ENCODE measurements around the gene RMRP. TPM values are rescaled to one million over a fixed set of nuclear protein-coding genes. Genes with fewer than 3 reads are reported as not detected.

RMRP gene
- total RNA-seq, 1 experiment from 2014 or later, result 8,654 TPM

DNA sequence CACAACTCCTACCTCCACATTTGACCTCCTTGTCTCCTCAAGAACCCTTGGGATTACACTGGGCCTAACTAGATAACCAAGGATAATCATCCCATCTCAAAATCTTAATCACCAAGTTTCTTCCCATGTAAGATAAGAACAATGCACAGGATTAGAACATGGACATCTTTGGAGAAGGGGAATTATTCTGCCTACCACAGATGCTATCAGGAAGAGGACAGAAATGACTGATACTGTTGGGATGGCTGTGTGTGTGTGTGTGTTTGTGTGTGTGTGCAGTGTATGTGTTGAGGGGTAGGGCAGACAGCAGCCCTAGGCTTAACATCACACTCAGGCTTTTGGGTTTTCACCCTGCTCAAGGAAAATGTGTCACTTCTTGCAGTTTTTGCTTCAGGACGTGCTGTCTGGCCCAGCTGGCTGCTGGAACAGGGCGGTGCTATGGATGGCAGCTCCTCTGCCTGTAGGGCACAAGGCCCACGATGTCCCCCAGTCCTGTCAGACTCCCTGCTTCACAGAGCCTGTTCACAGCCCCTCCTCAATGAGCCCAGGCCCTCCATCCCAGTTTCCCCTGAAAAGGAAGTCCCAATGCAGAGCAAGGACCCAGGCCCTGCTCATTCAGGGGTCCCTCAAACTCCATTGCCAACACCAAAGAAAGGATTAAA lies 23.7 kb upstream of the RMRP start:
- Histone ChIP-seq H3K36me3 (peaks cover 41% of the 10 kb centered on the region), H3K9me3 (replicated peaks) (no peaks in the 10 kb centered on the region), H3K27ac (no peak overlapping the region), H3K27me3 (no peaks in the 10 kb centered on the region), H3K4me3 (no peak overlapping the region), H3K4me1 (no peaks in the 10 kb centered on the region)
- DNase-seq, result no peak

- Histone ChIP-seq H3K9me3 (replicated peaks) (no peaks in the 10 kb centered on the region), H3K27ac (no peak overlapping the region), H3K4me1 (no peaks in the 10 kb centered on the region), H3K27me3 (no peaks in the 10 kb centered on the region), H3K36me3 (peaks cover 33% of the 10 kb centered on the region), H3K4me3 (no peak overlapping the region)
- DNase-seq, result no peak
Measured at GRCh38 chr9:35680331-35681105, 22.7 kb upstream of the RMRP start.

- Histone ChIP-seq H3K27me3 (no peaks in the 10 kb centered on the region), H3K9me3 (replicated peaks) (no peaks in the 10 kb centered on the region), H3K36me3 (peaks cover 26% of the 10 kb centered on the region), H3K4me1 (no peaks in the 10 kb centered on the region), H3K27ac (no peak overlapping the region), H3K4me3 (no peak overlapping the region)
- DNase-seq, result no peak
Measured at GRCh38 chr9:35679766-35680330, 22.0 kb upstream of the RMRP start.

- Histone ChIP-seq H3K27me3 (no peaks in the 10 kb centered on the region), H3K27ac (no peak overlapping the region), H3K4me1 (no peaks in the 10 kb centered on the region), H3K36me3 (peaks cover 19% of the 10 kb centered on the region), H3K9me3 (replicated peaks) (no peaks in the 10 kb centered on the region), H3K4me3 (no peak overlapping the region)
- no peak for DNase-seq
Measured at GRCh38 chr9:35679091-35679490, 21.3 kb upstream of the RMRP start.

- Histone ChIP-seq H3K4me1 (peaks cover 3% of the 10 kb centered on the region; the same call in 1 of the 2 replicates), H3K27me3 (no peaks in the 10 kb centered on the region), H3K4me3 (no peak overlapping the region), H3K27ac (no peak overlapping the region), H3K9me3 (replicated peaks) (no peaks in the 10 kb centered on the region), H3K36me3 (no peaks in the 10 kb centered on the region)
- DNase-seq, result no peak
Measured at GRCh38 chr9:35675732-35676392, 18.0 kb upstream of the RMRP start.

GRCh38 chr9:35675204-35675603 lies 17.4 kb upstream of the RMRP start:
- Histone ChIP-seq H3K4me1 (peaks cover 3% of the 10 kb centered on the region; the same call in 1 of the 2 replicates), H3K27ac (no peak overlapping the region), H3K27me3 (no peaks in the 10 kb centered on the region), H3K9me3 (replicated peaks) (no peaks in the 10 kb centered on the region), H3K4me3 (no peak overlapping the region), H3K36me3 (no peaks in the 10 kb centered on the region)
- no peak for DNase-seq

- Histone ChIP-seq H3K36me3 (no peaks in the 10 kb centered on the region), H3K9me3 (replicated peaks) (no peaks in the 10 kb centered on the region), H3K4me1 (peaks cover 14% of the 10 kb centered on the region), H3K27me3 (no peaks in the 10 kb centered on the region), H3K4me3 (no peak overlapping the region), H3K27ac (no peak overlapping the region)
- no peak for DNase-seq
Measured at GRCh38 chr9:35674025-35674361, 16.2 kb upstream of the RMRP start.

DNA sequence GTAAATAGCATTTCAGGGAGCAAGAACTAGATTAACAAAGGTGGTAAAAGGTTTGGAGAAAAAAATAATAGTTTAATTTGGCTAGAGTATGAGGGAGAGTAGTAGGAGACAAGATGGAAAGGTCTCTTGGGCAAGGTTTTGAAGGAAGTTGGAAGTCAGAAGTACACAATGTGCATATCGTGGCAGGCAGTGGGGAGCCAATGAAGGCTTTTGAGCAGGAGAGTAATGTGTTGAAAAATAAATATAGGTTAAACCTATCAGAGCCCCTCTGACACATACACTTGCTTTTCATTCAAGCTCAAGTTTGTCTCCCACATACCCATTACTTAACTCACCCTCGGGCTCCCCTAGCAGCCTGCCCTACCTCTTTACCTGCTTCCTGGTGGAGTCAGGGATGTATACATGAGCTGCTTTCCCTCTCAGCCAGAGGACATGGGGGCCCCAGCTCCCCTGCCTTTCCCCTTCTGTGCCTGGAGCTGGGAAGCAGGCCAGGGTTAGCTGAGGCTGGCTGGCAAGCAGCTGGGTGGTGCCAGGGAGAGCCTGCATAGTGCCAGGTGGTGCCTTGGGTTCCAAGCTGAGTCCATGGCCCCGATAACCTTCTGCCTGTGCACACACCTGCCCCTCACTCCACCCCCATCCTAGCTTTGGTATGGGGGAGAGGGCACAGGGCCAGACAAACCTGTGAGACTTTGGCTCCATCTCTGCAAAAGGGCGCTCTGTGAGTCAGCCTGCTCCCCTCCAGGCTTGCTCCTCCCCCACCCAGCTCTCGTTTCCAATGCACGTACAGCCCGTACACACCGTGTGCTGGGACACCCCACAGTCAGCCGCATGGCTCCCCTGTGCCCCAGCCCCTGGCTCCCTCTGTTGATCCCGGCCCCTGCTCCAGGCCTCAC lies 15.6 kb upstream of the RMRP start, which contains the start of gene CA9:
Gene CA9 (plus strand): TSS at position 797 of the 893 bp plus-strand sequence. CDS start 32 bp downstream, at position 829.
- H3K9me3 ChIP-seq (replicated peaks), result no peaks in the 10 kb centered on the region
- H3K36me3 ChIP-seq, result no peaks in the 10 kb centered on the region
- H3K4me3 ChIP-seq, result no peak within 1 kb of the TSS
- no peak for DNase-seq
- H3K27me3 ChIP-seq, result no peaks in the 10 kb centered on the region
- no peak within 1 kb of the TSS for H3K27ac ChIP-seq
- H3K4me1 ChIP-seq, result peaks cover 20% of the 10 kb centered on the region

DNA sequence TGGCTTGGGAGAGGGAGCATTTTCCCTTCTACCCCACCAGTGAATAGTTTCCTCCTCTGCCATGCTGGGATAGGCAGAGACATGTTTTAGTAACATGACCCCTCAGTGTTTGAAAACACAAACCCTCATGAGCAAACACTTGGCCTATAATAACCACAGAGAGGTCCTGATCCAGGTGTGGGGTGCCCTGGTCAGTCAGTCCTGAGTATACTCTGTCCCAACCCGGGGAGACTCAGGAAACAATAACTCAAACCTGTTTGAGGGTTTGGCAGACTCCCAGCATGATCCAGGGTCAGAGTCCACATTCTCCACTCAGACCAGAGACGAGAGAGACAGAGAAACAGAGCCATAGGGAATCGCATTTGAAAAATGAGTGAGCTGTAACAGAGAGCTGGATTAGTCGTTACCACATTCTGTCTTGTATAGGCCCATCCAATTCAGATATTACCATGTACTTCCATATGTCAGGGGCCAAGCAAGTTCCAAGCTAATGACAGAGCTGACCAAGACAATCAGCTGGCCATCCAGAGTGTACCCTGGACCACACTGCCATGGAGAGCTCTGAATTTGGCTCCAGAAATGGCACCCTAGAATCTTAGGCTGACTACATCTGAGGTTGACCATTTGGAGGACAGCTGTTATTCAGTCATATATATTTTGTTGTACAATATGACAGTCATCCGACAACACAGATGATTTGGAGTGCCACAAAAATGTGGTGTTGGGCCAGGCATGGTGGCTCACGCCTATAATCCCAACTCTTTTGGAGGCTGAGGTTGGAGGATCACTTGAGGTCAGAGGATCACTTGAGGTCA lies 11.7 kb upstream of the RMRP start:
- H3K27ac ChIP-seq, result no peak overlapping the region

DNA sequence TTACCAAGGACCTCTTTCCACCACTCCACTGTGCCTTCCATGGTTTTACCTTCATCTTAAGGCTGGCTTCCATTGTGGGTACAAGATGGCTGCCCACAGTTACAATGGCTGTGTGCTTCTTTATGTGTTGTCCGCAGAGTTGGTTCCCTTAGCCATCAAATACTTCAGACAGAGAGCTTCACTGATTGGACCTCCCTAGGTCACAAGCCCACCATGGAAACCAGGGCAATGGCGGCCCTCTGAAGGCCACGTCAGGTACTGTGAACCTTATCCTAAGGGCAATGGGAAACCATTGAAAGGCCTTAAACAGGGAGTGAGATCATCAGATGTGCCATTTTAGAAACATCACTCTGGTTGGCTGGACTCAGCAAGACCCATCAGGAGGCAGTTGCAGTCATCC lies 10.1 kb upstream of the RMRP start:
- no peak for DNase-seq
- H3K27me3 ChIP-seq, result no peaks in the 10 kb centered on the region
- H3K4me3 ChIP-seq, result no peak overlapping the region
- H3K27ac ChIP-seq, result no peak overlapping the region
- H3K9me3 ChIP-seq (replicated peaks), result no peaks in the 10 kb centered on the region
- peaks cover 23% of the 10 kb centered on the region for H3K4me1 ChIP-seq
- H3K36me3 ChIP-seq, result no peaks in the 10 kb centered on the region

More for the DNA sequence above, 11.7 kb upstream of the RMRP start:
- H3K4me3 ChIP-seq, result no peak overlapping the region
- no peaks in the 10 kb centered on the region for H3K9me3 ChIP-seq (replicated peaks)
- peak; percentile 21 to 53 for DNase-seq
- no peaks in the 10 kb centered on the region for H3K36me3 ChIP-seq
- no peaks in the 10 kb centered on the region for H3K27me3 ChIP-seq
- peaks cover 26% of the 10 kb centered on the region for H3K4me1 ChIP-seq

DNA sequence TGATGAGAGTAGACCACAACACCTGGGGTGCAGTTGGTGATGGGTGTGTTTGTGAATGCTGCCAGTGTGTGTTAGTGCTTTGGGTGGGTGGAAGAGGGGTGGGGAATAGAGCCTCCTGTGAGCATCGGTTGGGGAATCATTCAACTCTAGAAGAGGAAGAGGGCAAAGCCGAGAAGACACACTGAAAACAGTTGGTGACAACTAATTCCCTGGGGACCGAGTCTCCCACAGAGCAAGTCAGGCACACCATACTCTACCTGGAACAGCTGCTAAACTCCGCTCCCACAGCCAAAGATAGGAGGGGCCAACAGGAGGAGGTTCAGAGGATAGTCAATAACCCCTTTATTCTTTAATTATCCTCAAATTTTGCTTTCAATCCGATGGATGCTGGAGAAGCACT lies 8.7 kb upstream of the RMRP start:
- no peaks in the 10 kb centered on the region for H3K9me3 ChIP-seq (replicated peaks)
- H3K27me3 ChIP-seq, result no peaks in the 10 kb centered on the region
- no peak overlapping the region for H3K4me3 ChIP-seq
- H3K36me3 ChIP-seq, result no peaks in the 10 kb centered on the region
- peaks cover 23% of the 10 kb centered on the region for H3K4me1 ChIP-seq
- DNase-seq, result no peak
- no peak overlapping the region for H3K27ac ChIP-seq

DNA sequence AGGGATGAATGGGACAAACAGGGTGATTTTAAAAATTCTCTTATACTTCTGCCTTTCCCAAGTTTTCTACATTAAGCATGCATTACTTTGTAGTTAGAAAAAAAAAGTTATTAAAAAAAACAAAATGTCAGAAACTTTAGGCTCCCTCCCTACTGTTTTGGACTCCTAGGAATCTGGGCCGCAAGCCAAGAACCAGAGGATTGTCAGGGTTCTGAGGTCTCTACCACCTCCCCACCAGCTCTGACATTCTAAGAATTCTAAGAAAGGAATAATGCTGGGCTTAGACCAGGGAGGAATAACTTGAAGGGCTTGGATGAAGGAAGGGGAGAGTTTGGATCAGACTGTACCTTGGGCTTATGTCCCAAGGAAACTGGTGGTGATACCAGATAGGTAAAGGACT lies 8.2 kb upstream of the RMRP start:
- Histone ChIP-seq H3K27ac (no peak overlapping the region), H3K36me3 (no peaks in the 10 kb centered on the region), H3K4me3 (no peak overlapping the region), H3K27me3 (no peaks in the 10 kb centered on the region), H3K9me3 (replicated peaks) (no peaks in the 10 kb centered on the region), H3K4me1 (peaks cover 23% of the 10 kb centered on the region)
- no peak for DNase-seq

DNA sequence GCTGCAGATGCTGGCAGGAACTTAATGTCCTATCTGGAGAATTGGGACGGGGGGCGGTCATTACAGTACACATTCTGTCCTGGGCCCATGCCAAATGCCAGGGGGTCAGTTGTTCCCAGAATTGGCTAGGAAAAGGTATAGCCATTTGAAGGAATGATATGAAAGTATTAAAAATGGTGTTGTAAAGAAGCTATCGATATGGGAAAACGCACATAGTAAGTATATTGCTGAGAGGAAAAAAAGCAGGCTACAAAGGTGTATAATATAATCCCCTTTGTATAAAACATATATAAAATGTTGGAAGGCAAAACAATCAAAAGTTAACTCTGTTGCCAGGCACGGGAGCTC lies 7.6 kb upstream of the RMRP start:
- no peaks in the 10 kb centered on the region for H3K9me3 ChIP-seq (replicated peaks)
- no peaks in the 10 kb centered on the region for H3K27me3 ChIP-seq
- no peaks in the 10 kb centered on the region for H3K36me3 ChIP-seq
- H3K4me3 ChIP-seq, result peak overlapping the region; percentile 64
- DNase-seq, result no peak
- H3K4me1 ChIP-seq, result peaks cover 23% of the 10 kb centered on the region
- peak overlapping the region; percentile 72; the same call in 1 of the 2 replicates for H3K27ac ChIP-seq

Data from SJCRH30 (cell line).